ENCODE results near the gene ABHD17C. TPM values are rescaled to one million over a fixed set of nuclear protein-coding genes. Genes with fewer than 3 reads are reported as not detected.

The ABHD17C gene
- total RNA-seq, 1 donor from 2014 or later = 3.7 TPM

- no peak for DNase-seq (ENCODE audit: low spot score)
- no peak for ATAC-seq
Observed at GRCh38 chr15:80727596-80727995, 32.5 kb downstream of the ABHD17C start.

GRCh38 chr15:80730387-80730786 lies 35.3 kb downstream of the ABHD17C start:
- DNase-seq (ENCODE audit: low spot score) = no peak
- ATAC-seq = no peak

- ATAC-seq (no peak), DNase-seq (ENCODE audit: low spot score) (no peak)
Observed at GRCh38 chr15:80730926-80731325, 35.8 kb downstream of the ABHD17C start.

- DNase-seq (ENCODE audit: low spot score) (no peak), ATAC-seq (no peak)
Observed at GRCh38 chr15:80732167-80732566, 37.1 kb downstream of the ABHD17C start.

GRCh38 chr15:80732818-80733217 lies 37.7 kb downstream of the ABHD17C start:
- ATAC-seq (no peak), DNase-seq (ENCODE audit: low spot score) (no peak)

GRCh38 chr15:80733460-80733859 lies 38.4 kb downstream of the ABHD17C start:
- no peak for ATAC-seq

GRCh38 chr15:80735344-80735743 lies 40.2 kb downstream of the ABHD17C start:
- DNase-seq (ENCODE audit: low spot score) (no peak), ATAC-seq (no peak)

More at GRCh38 chr15:80733460-80733859, 38.4 kb downstream of the ABHD17C start:
- DNase-seq (ENCODE audit: low spot score) = no peak

GRCh38 chr15:80736560-80736959 lies 41.5 kb downstream of the ABHD17C start:
- ATAC-seq (no peak), DNase-seq (ENCODE audit: low spot score) (no peak)

GRCh38 chr15:80739919-80740318 lies 44.8 kb downstream of the ABHD17C start:
- ATAC-seq (no peak), DNase-seq (ENCODE audit: low spot score) (no peak)

- DNase-seq (ENCODE audit: low spot score) = no peak
- ATAC-seq = no peak
Observed at GRCh38 chr15:80742081-80742480, 47.0 kb downstream of the ABHD17C start.

- no peak for DNase-seq (ENCODE audit: low spot score)
- ATAC-seq = no peak
Observed at GRCh38 chr15:80743189-80743833, 48.2 kb downstream of the ABHD17C start.

- no peak for ATAC-seq
Observed at GRCh38 chr15:80744415-80744814, 49.3 kb downstream of the ABHD17C start.

GRCh38 chr15:80744826-80745225 lies 49.7 kb downstream of the ABHD17C start:
- no peak for DNase-seq (ENCODE audit: low spot score)
- no peak for ATAC-seq

More at GRCh38 chr15:80744415-80744814, 49.3 kb downstream of the ABHD17C start:
- no peak for DNase-seq (ENCODE audit: low spot score)

GRCh38 chr15:80745888-80746287 lies 50.8 kb downstream of the ABHD17C start:
- no peak for ATAC-seq
- DNase-seq (ENCODE audit: low spot score) = no peak

GRCh38 chr15:80747317-80748053 lies 52.4 kb downstream of the ABHD17C start:
- ATAC-seq (no peak), DNase-seq (ENCODE audit: low spot score) (no peak)

- ATAC-seq (no peak), DNase-seq (ENCODE audit: low spot score) (no peak)
Observed at GRCh38 chr15:80749589-80749988, 54.5 kb downstream of the ABHD17C start.

- DNase-seq (ENCODE audit: low spot score) (no peak), ATAC-seq (no peak)
Observed at GRCh38 chr15:80750575-80750974, 55.5 kb downstream of the ABHD17C start.

- no peak for DNase-seq (ENCODE audit: low spot score)
Observed at GRCh38 chr15:80752204-80752603, 57.1 kb downstream of the ABHD17C start.

GRCh38 chr15:80753161-80753560 lies 58.1 kb downstream of the ABHD17C start:
- no peak for DNase-seq (ENCODE audit: low spot score)

More at GRCh38 chr15:80752204-80752603, 57.1 kb downstream of the ABHD17C start:
- ATAC-seq = no peak

GRCh38 chr15:80754014-80754413 lies 58.9 kb downstream of the ABHD17C start:
- ATAC-seq (no peak), DNase-seq (ENCODE audit: low spot score) (no peak)

More at GRCh38 chr15:80753161-80753560, 58.1 kb downstream of the ABHD17C start:
- no peak for ATAC-seq

- DNase-seq (ENCODE audit: low spot score) (no peak), ATAC-seq (no peak)
Observed at GRCh38 chr15:80755885-80756284, 60.8 kb downstream of the ABHD17C start.

GRCh38 chr15:80758130-80758745 lies 63.1 kb downstream of the ABHD17C start:
- no peak for DNase-seq (ENCODE audit: low spot score)
- peak; percentile 73 for ATAC-seq

All from left lobe of liver (tissue), 2 donors.